Smooth muscle cell (in vitro differentiated cells): Measurements from ENCODE around the gene TMEM125. TPM values are rescaled to one million over a fixed set of nuclear protein-coding genes. Genes with fewer than 3 reads are reported as not detected.

Experiments
- DNase-seq: peaks from one replicate; lab custom pipeline; 2025; ENCODE audit not compliant: unreplicated experiment; lab: John Stamatoyannopoulos, UW
- H2AFZ ChIP-seq: fragments of 200-600 bp; sonication (generic); 2 replicates; pipeline ENCODE4 v1.6.0; 2016; ENCODE audit warnings: antibody characterized with exemption, low read depth, mild to moderate bottlenecking
- H3F3A ChIP-seq: fragments of 200-600 bp; sonication (generic); 2 replicates; pipeline ENCODE4 v1.6.0; 2017; ENCODE audit warnings: antibody characterized with exemption, low read depth
- H3K27ac ChIP-seq: fragments of 200-600 bp; sonication (generic); 2 replicates; pipeline ENCODE4 v1.5.1; 2016; ENCODE audit warnings: low read depth, mild to moderate bottlenecking
- H3K27me3 ChIP-seq: fragments of 200-600 bp; sonication (generic); 2 replicates; pipeline ENCODE4 v1.6.1; 2016; ENCODE audit warnings: low read depth, mild to moderate bottlenecking
- H3K36me3 ChIP-seq: fragments of 200-600 bp; sonication (generic); 2 replicates; pipeline ENCODE4 v1.5.1; 2016; ENCODE audit warnings: low read depth
- H3K4me1 ChIP-seq: fragments of 200-600 bp; sonication (generic); 2 replicates; pipeline ENCODE4 v1.5.1; 2016; ENCODE audit warnings: low read depth
- H3K4me2 ChIP-seq: fragments of 200-600 bp; sonication (generic); 2 replicates; pipeline ENCODE4 v1.6.0; 2016; ENCODE audit warnings: mild to moderate bottlenecking
- H3K4me3 ChIP-seq: fragments of 200-600 bp; sonication (generic); 2 replicates; pipeline ENCODE4 v1.5.1; 2016; ENCODE audit warnings: mild to moderate bottlenecking
- H3K79me2 ChIP-seq: fragments of 200-600 bp; sonication (generic); 2 replicates; pipeline ENCODE4 v1.6.0; 2016; ENCODE audit warnings: low read depth, mild to moderate bottlenecking
- H3K9ac ChIP-seq: fragments of 200-600 bp; sonication (generic); 2 replicates; pipeline ENCODE4 v1.6.0; 2016; ENCODE audit warnings: low read depth
- H3K9me3 ChIP-seq: fragments of 200-600 bp; sonication (generic); replicated peaks from 2 replicates; pipeline ENCODE4 v1.5.1; 2016; ENCODE audit warnings: low read depth
- H4K20me1 ChIP-seq: fragments of 200-600 bp; sonication (generic); 2 replicates; pipeline ENCODE4 v1.6.0; 2016; ENCODE audit warnings: low read depth
- CTCF ChIP-seq: fragments of 200-600 bp; sonication (generic); IDR thresholded peaks from 2 replicates; pipeline ENCODE4 v1.5.1; 2017; ENCODE audit warnings: borderline replicate concordance, mild to moderate bottlenecking, antibody characterized with exemption; ENCODE audit not compliant: insufficient read depth, poor library complexity, severe bottlenecking
- whole genome bisulfite sequencing: methylation state at CpG from one replicate; pipeline ENCODE4 v1.1.7; 2016; ENCODE audit warnings: low lambda C conversion rate; 5-methylcytosine and 5-hydroxymethylcytosine counted together
- polyA plus RNA-seq: library from polyadenylated mRNA; unstranded; fragments of >200 nt; fragmentation: Nextera tagmentation; extraction: Ambion mirVana; gene quantifications from 2 replicates; pipeline ENCODE4 v1.2.1, GENCODE V29; 2016
- total RNA-seq: library from RNA; depleted of rRNA; stranded (reverse); fragments of >200 nt; gene quantifications from 2 replicates; pipeline ENCODE4 v1.2.3, GENCODE V29; 2014

Gene TMEM125
- total and polyA plus RNA-seq, 2 experiments from 2014 or later, result 1.4 to 4.2 TPM

DNA sequence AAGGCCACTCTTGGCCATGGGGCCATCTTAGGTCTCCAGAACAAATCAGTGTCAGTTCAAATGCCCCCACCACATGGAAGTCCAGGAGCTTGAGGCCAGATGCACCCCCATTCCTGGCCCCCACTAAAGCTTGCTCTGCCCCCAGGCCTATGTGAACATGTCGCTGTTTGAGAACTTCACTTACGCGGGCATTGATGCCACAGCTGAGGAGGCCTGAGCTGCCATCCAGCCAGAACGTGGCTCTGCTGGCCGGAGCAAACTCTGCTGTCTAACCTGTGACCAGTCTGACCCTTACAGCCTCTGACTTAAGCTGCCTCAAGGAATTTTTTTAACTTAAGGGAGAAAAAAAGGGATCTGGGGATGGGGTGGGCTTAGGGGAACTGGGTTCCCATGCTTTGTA lies 52.7 kb downstream of the TMEM125 start:
- H3K4me2 ChIP-seq, result no peak overlapping the region
- H3F3A ChIP-seq, result no peaks in the 10 kb centered on the region
- H2AFZ ChIP-seq, result no peak overlapping the region
- no peaks in the 10 kb centered on the region for H3K4me1 ChIP-seq
- H3K4me3 ChIP-seq, result no peak overlapping the region
- WGBS, result 90% methylated on average over 5 of the region's 5 CpGs
- peaks cover 8% of the 10 kb centered on the region for H3K9me3 ChIP-seq
- no peaks in the 10 kb centered on the region for H3K36me3 ChIP-seq
- H3K9ac ChIP-seq, result no peak overlapping the region
- H4K20me1 ChIP-seq, result no peaks in the 10 kb centered on the region
- H3K79me2 ChIP-seq, result no peaks in the 10 kb centered on the region
- H3K27me3 ChIP-seq, result no peaks in the 10 kb centered on the region
- no peak for TF ChIP-seq CTCF
- DNase-seq, result no peak
- H3K27ac ChIP-seq, result no peak overlapping the region

Other genes with a start within 250 kb of the TMEM125 start
- gene EBNA1BP2, start 97.7 kb upstream of the TMEM125 start, total RNA-seq, result 51.8 and 52.0 TPM in 2 replicates
- gene EBNA1BP2, start 97.7 kb upstream of the TMEM125 start, polyA plus RNA-seq, result 85.9 and 102 TPM in 2 replicates
- gene CFAP57, start 97.7 kb upstream of the TMEM125 start, total RNA-seq, result 0.13 TPM in 1 of 2 replicates, not detected in the other
- gene CFAP57, start 97.7 kb upstream of the TMEM125 start, polyA plus RNA-seq, result 0.22 and 0.79 TPM in 2 replicates
- 0.81 and 1.2 TPM in 2 replicates for gene C1orf210, start 15.6 kb downstream of the TMEM125 start, total RNA-seq
- 0.72 and 4.1 TPM in 2 replicates for gene C1orf210, start 15.6 kb downstream of the TMEM125 start, polyA plus RNA-seq
- 0.18 and 1.1 TPM in 2 replicates for gene TIE1, start 31.0 kb downstream of the TMEM125 start, total RNA-seq
- 0.73 and 0.91 TPM in 2 replicates for gene TIE1, start 31.0 kb downstream of the TMEM125 start, polyA plus RNA-seq
- not detected in 2 replicates for gene MPL, start 67.8 kb downstream of the TMEM125 start, total RNA-seq
- gene MPL, start 67.8 kb downstream of the TMEM125 start, polyA plus RNA-seq, result not detected in 2 replicates
- 7.8 and 17.4 TPM in 2 replicates for gene CDC20, start 89.0 kb downstream of the TMEM125 start, total RNA-seq
- 17.2 and 18.7 TPM in 2 replicates for gene CDC20, start 89.0 kb downstream of the TMEM125 start, polyA plus RNA-seq
- 57.0 and 109 TPM in 2 replicates for gene ELOVL1, start 98.0 kb downstream of the TMEM125 start, total RNA-seq
- gene ELOVL1, start 98.0 kb downstream of the TMEM125 start, polyA plus RNA-seq, result 101 and 104 TPM in 2 replicates
- gene MED8, start 119.8 kb downstream of the TMEM125 start, total RNA-seq, result 61.4 and 75.2 TPM in 2 replicates
- 76.3 and 77.4 TPM in 2 replicates for gene MED8, start 119.8 kb downstream of the TMEM125 start, polyA plus RNA-seq
- 12.3 and 20.8 TPM in 2 replicates for gene SZT2, start 119.9 kb downstream of the TMEM125 start, total RNA-seq
- gene SZT2, start 119.9 kb downstream of the TMEM125 start, polyA plus RNA-seq, result 9.0 and 13.6 TPM in 2 replicates
- gene HYI, start 183.9 kb downstream of the TMEM125 start, total RNA-seq, result 13.8 and 19.8 TPM in 2 replicates
- 15.4 and 19.5 TPM in 2 replicates for gene HYI, start 183.9 kb downstream of the TMEM125 start, polyA plus RNA-seq